ENCODE measurements around the gene MAF. TPM values are rescaled to one million over a fixed set of nuclear protein-coding genes. Genes with fewer than 3 reads are reported as not detected.

The MAF gene
- total and polyA plus RNA-seq, 2 experiments from 2014 or later: 3.7 to 21.5 TPM

DNA sequence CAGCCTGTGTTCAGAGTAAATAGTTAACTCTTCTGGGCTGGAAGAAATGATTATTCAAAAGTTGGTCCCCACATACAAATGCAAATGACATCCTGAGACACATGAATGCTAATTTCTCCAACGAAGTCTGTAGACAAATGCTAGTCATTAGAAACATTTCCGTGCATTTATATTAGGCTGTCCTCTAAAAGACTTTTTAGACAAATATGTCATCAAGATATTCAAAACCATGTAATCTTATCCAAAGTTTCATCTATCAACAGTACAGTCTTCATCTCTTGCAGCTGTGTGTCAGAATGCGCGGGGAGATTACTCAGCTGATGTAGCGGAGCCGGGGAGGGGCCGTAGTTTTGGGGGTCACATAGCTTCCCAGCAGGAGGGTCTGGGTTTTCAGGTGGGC lies 33.8 kb upstream of the MAF start:
- Histone ChIP-seq H3K27me3 (no peaks in the 10 kb centered on the region), H3K4me3 (no peak overlapping the region), H3K4me1 (ENCODE audit: low read depth) (no peaks in the 10 kb centered on the region), H3K36me3 (no peaks in the 10 kb centered on the region), H3K9me3 (ENCODE audit: low read depth) (no peaks in the 10 kb centered on the region), H3K27ac (no peak overlapping the region)
- DNase-seq (ENCODE audit: low read depth in 1 of 2, low spot score in 1 of 2): no peak
- TF ChIP-seq, protein P1, sequence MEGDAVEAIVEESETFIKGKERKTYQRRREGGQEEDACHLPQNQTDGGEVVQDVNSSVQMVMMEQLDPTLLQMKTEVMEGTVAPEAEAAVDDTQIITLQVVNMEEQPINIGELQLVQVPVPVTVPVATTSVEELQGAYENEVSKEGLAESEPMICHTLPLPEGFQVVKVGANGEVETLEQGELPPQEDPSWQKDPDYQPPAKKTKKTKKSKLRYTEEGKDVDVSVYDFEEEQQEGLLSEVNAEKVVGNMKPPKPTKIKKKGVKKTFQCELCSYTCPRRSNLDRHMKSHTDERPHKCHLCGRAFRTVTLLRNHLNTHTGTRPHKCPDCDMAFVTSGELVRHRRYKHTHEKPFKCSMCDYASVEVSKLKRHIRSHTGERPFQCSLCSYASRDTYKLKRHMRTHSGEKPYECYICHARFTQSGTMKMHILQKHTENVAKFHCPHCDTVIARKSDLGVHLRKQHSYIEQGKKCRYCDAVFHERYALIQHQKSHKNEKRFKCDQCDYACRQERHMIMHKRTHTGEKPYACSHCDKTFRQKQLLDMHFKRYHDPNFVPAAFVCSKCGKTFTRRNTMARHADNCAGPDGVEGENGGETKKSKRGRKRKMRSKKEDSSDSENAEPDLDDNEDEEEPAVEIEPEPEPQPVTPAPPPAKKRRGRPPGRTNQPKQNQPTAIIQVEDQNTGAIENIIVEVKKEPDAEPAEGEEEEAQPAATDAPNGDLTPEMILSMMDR (IDR thresholded peaks at IDR 0.05; ENCODE audit: low read depth, low read length): no peak

DNA sequence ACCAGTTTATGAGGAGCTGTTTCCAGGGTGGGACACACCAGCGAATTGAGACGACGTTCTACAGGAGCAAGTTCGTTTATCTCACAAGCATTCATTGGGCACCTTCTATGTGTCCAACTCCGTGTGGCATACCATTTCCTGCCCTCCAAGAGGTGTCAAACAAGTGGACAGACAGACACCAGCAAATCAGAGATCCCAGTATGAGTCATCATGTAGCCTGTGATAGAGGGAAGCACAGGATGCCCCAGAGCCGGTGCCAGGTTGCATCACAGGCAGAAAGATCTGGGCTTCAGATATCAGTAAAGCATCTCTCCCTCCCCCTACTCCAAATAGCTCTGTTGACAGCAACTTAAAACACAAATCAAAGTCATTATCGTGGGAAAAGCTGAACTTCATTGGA lies 31.8 kb upstream of the MAF start:
- TF ChIP-seq, protein P1 (IDR thresholded peaks at IDR 0.05; ENCODE audit: low read depth, low read length): no peak
- no peaks in the 10 kb centered on the region for H3K9me3 ChIP-seq (ENCODE audit: low read depth)
- H3K27ac ChIP-seq: no peak overlapping the region
- no peaks in the 10 kb centered on the region for H3K36me3 ChIP-seq
- no peak overlapping the region for H3K4me3 ChIP-seq
- no peak for DNase-seq (ENCODE audit: low read depth in 1 of 2, low spot score in 1 of 2)
- H3K4me1 ChIP-seq (ENCODE audit: low read depth): no peaks in the 10 kb centered on the region
- H3K27me3 ChIP-seq: no peaks in the 10 kb centered on the region

DNA sequence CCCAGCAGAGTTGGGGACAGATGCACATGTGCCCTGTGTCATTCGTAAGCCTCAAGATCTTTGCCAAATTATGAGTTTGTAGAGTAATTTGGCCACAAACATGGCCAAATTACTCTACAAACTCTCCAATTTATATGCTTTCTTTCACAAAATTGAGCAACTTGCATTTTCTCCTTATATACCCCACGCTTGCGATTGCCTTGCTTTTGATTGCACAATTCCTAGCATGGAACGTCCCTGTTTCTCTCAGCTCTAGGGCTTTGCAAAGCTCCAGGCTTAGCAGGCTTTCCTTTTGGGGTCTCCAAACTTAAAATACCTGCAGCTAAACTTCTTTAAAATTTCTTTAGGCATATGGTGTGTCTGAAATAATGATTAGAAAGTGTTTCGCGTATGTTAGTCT lies 28.5 kb upstream of the MAF start:
- TF ChIP-seq, protein P1 (IDR thresholded peaks at IDR 0.05; ENCODE audit: low read depth, low read length): no peak
- no peak overlapping the region for H3K27ac ChIP-seq
- no peaks in the 10 kb centered on the region for H3K36me3 ChIP-seq

DNA sequence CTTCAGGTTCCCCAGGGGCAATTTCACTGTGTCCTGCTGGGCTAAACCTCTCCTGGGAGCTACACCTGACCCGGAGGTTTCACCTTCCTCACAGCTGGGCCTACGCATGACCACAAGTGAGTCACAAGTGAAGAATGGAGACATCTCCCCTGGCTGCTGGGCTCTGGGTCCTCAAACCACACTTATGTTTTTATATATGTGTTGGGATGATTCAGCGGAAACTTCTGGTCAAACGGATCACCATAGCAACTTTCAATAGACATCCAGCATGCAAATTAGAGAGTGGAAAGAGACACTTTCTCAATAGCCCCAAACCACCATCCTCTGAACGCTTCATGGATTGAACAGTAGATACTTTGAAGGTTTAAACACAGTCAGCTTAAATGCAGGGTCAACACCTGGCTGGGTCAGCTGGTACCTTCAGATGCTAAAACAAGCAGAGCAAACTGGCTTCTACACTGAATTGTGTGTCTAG lies 28.0 kb upstream of the MAF start:
- TF ChIP-seq, protein P1 (IDR thresholded peaks at IDR 0.05; ENCODE audit: low read depth, low read length): no peak
- peak in 1 of 2 donors; percentile 9 for DNase-seq (ENCODE audit: low read depth in 1 of 2, low spot score in 1 of 2)
- H3K9me3 ChIP-seq (ENCODE audit: low read depth): no peaks in the 10 kb centered on the region

More for the DNA sequence above, 28.5 kb upstream of the MAF start:
- no peaks in the 10 kb centered on the region for H3K4me1 ChIP-seq (ENCODE audit: low read depth)
- H3K4me3 ChIP-seq: no peak overlapping the region
- peaks cover 5% of the 10 kb centered on the region for H3K27me3 ChIP-seq
- no peaks in the 10 kb centered on the region for H3K9me3 ChIP-seq (ENCODE audit: low read depth)
- no peak for DNase-seq (ENCODE audit: low read depth in 1 of 2, low spot score in 1 of 2)

DNA sequence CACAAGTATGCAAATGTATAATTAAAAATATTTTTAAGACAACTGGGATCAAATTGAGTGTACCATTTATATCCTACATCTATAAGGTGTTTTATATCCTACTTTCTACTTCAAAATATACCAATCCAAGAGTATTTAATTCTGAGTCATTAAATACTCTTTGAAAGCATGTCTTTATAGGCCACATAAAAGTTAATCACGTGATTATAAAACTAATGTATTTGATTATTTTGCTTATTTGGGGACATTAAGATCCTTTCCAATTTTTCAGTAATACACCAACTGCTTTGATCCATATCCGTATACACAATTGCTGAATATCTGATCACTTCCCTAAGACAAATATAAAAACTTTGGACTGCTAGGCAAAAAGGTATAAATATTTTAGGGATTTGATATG lies 26.6 kb upstream of the MAF start:
- H3K9me3 ChIP-seq (ENCODE audit: low read depth): no peaks in the 10 kb centered on the region
- no peak for DNase-seq (ENCODE audit: low read depth in 1 of 2, low spot score in 1 of 2)

More for the DNA sequence above, 28.0 kb upstream of the MAF start:
- Histone ChIP-seq H3K27me3 (peaks cover 5% of the 10 kb centered on the region), H3K4me1 (ENCODE audit: low read depth) (no peaks in the 10 kb centered on the region), H3K4me3 (no peak overlapping the region), H3K27ac (no peak overlapping the region), H3K36me3 (no peaks in the 10 kb centered on the region)

More for the DNA sequence above, 26.6 kb upstream of the MAF start:
- Histone ChIP-seq H3K27ac (no peak overlapping the region), H3K27me3 (peaks cover 14% of the 10 kb centered on the region), H3K4me3 (no peak overlapping the region), H3K36me3 (no peaks in the 10 kb centered on the region), H3K4me1 (ENCODE audit: low read depth) (no peaks in the 10 kb centered on the region)
- TF ChIP-seq, protein P1 (IDR thresholded peaks at IDR 0.05; ENCODE audit: low read depth, low read length): no peak

All from cardiac muscle cell (in vitro differentiated cells and primary cell).